Nephron progenitor cell (in vitro differentiated cells): ENCODE data around the gene SIRT2.
"Not testable (repeated sequence)": the region's sequence is repeated elsewhere in the genome, so short reads cannot be mapped to it uniquely, and the experiment has no call there.

ENCODE experiments used
- DNase-seq: peaks from one replicate; pipeline ENCODE4 v3.0.0; 2021
- H3K27ac Mint-ChIP-seq: 2 replicates; pipeline ENCODE4 v1.8.0; 2021; ENCODE audit warnings: mild to moderate bottlenecking, moderate library complexity, mixed read lengths
- H3K27me3 Mint-ChIP-seq: 2 replicates; pipeline ENCODE4 v1.8.0; 2021; ENCODE audit warnings: mild to moderate bottlenecking, low read depth, mixed read lengths; ENCODE audit not compliant: poor library complexity
- H3K36me3 Mint-ChIP-seq: 2 replicates; pipeline ENCODE4 v1.8.0; 2021; ENCODE audit warnings: low read depth, mixed read lengths
- H3K4me1 Mint-ChIP-seq: 2 replicates; pipeline ENCODE4 v1.8.0; 2021; ENCODE audit warnings: mixed read lengths
- H3K4me3 Mint-ChIP-seq: 2 replicates; pipeline ENCODE4 v1.8.0; 2021; ENCODE audit warnings: mild to moderate bottlenecking, moderate library complexity, mixed read lengths
- H3K9me3 Mint-ChIP-seq: 2 replicates; pipeline ENCODE4 v1.8.0; 2021; ENCODE audit warnings: mild to moderate bottlenecking, moderate library complexity, mixed read lengths
- CTCF ChIP-seq: fragments of 200-600 bp; sonication (generic); IDR thresholded peaks from 2 replicates; pipeline ENCODE4 v1.5.0; 2021; ENCODE audit warnings: antibody characterized with exemption

The SIRT2 gene

GRCh38 chr19:38834590-38834989 lies 64.8 kb downstream of the SIRT2 start:
- no peak for TF ChIP-seq CTCF
- no peak overlapping the region for H3K4me3 Mint-ChIP-seq
- H3K36me3 Mint-ChIP-seq: peaks cover 63% of the 10 kb centered on the region
- DNase-seq: no peak
- no peak overlapping the region for H3K27ac Mint-ChIP-seq
- H3K9me3 Mint-ChIP-seq: no peaks in the 10 kb centered on the region
- H3K4me1 Mint-ChIP-seq: peaks cover 30% of the 10 kb centered on the region
- peaks cover 2% of the 10 kb centered on the region for H3K27me3 Mint-ChIP-seq

GRCh38 chr19:38834104-38834490 lies 65.3 kb downstream of the SIRT2 start:
- TF ChIP-seq CTCF: no peak
- Mint-ChIP-seq H3K4me3 (no peak overlapping the region), H3K4me1 (peaks cover 30% of the 10 kb centered on the region), H3K9me3 (no peaks in the 10 kb centered on the region), H3K36me3 (peaks cover 61% of the 10 kb centered on the region), H3K27ac (peak overlapping the region; percentile 84), H3K27me3 (peaks cover 2% of the 10 kb centered on the region)
- DNase-seq: no peak

DNA sequence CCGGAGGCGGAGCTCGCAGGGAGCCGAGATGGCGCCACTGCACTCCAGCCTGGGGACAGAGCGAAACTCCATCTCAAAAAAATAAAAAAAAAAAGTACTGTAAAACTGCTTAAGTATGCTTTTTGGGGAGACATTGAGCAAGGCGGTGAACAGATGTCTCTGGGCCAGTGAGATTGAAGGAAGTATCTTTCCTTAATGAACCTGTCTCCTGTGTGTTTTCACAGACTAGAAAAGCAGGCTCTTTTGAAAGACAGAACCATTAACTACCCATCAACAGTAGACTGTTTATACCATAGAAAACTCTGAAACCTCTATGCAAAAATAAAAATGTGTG lies 66.4 kb downstream of the SIRT2 start:
- Mint-ChIP-seq H3K4me1 (peaks cover 30% of the 10 kb centered on the region), H3K27me3 (no peaks in the 10 kb centered on the region), H3K36me3 (peaks cover 59% of the 10 kb centered on the region), H3K9me3 (no peaks in the 10 kb centered on the region), H3K4me3 (no peak overlapping the region), H3K27ac (peak overlapping the region; percentile 29)
- DNase-seq: no peak
- no peak for TF ChIP-seq CTCF

GRCh38 chr19:38831142-38831605 lies 68.2 kb downstream of the SIRT2 start:
- peak overlapping the region; percentile 86 for H3K4me3 Mint-ChIP-seq
- H3K9me3 Mint-ChIP-seq: no peaks in the 10 kb centered on the region
- DNase-seq: peak; percentile 33
- peaks cover 40% of the 10 kb centered on the region for H3K4me1 Mint-ChIP-seq
- H3K27ac Mint-ChIP-seq: peak overlapping the region; percentile 88
- H3K27me3 Mint-ChIP-seq: no peaks in the 10 kb centered on the region
- H3K36me3 Mint-ChIP-seq: peaks cover 61% of the 10 kb centered on the region
- TF ChIP-seq CTCF: no peak

DNA sequence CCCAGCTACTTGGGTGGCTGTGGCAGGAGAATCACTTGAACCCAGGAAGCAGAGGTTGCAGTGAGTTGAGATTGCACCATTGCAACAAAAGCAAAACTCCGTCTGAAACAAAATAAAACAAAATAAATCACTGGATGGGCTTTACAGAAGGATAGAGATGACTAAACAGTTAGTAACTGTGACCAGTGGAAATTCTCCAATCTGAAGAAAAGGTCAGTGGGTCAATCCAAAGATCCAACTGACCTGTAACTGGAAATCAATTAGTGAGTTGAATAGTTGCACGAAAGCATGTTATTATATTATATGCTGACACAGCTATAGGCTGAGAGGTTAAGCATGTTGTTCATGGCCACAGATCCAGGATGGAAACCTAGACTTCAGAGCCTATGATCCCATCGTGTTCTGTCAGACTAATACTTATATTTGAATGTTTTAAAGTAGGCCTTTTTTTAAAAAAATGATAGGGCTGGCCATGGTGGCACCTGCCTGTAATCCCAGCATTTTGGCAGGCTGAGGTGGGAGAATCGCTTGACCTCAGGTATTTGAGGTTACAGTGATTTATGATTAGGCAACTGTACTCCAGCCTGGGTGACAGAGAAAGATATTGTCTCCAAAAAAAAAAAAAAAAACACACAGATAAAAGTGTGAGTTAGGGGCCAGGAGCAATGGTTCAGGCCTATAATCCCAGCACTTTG lies 69.2 kb downstream of the SIRT2 start:
- Mint-ChIP-seq H3K27ac (no peak overlapping the region), H3K4me3 (peak overlapping the region; percentile 86), H3K9me3 (no peaks in the 10 kb centered on the region), H3K27me3 (no peaks in the 10 kb centered on the region), H3K36me3 (peaks cover 61% of the 10 kb centered on the region), H3K4me1 (peaks cover 47% of the 10 kb centered on the region)
- DNase-seq: no peak
- no peak for TF ChIP-seq CTCF

DNA sequence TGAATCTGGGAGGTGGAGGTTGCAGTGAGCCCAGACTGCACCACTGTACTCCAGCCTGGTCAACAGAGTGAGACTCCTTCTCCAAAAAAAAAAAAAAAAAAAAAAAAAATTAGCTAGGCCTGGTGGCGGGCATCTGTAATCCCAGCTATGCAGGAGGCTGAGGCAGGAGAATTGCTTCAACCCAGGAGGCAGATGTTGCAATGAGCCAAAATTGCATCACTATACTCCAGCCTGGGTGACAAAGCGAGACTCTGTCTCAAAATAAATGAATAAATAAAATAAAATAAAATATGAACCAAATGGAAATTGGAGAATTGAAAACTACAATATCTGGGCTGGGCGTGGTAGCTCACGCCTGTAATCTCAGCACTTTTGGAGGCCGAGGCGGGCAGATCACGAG lies 70.2 kb downstream of the SIRT2 start:
- H3K27ac Mint-ChIP-seq: peak overlapping the region; percentile 39
- H3K9me3 Mint-ChIP-seq, H3K27me3 Mint-ChIP-seq, DNase-seq: not testable (repeated sequence)
- peaks cover 58% of the 10 kb centered on the region for H3K36me3 Mint-ChIP-seq
- peaks cover 57% of the 10 kb centered on the region for H3K4me1 Mint-ChIP-seq
- peak overlapping the region; percentile 40 for H3K4me3 Mint-ChIP-seq
